ENCODE measurements around the gene TEP1.

The TEP1 gene

DNA sequence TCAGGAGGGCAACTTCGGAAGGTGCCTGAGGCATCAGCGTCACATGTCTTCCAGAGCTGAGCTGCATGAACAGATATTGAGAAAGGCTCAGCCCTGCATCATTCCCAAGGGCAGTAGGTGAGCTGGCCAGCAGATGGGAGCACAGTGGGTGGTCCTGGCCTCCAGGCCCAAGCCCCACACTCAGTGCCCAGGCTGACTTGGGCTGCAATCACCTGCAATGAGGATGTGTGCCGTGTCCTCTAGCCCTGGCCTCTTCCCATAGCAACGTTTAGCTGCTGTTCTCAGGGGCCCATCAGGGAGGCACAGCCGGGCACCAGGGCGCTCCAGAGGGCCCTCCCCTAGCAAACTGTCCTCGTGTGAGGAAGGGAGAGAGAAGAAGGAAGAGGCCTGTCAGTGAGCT lies 32.0 kb downstream of the TEP1 start:
- Histone ChIP-seq H3K9me3 (replicated peaks in 1 of 2; ENCODE audit: control insufficient read depth in 2 of 2, insufficient read depth in 1 of 2, low read depth in 1 of 2, low read length in 2 of 2) (no peaks in the 10 kb centered on the region), H3K36me3 (replicated peaks in 1 of 2; ENCODE audit: control insufficient read depth in 2 of 2, insufficient read depth in 2 of 2, low read length in 2 of 2) (peaks cover 43 to 91% of the 10 kb centered on the region in 2 donors), H4K8ac (ENCODE audit: low read depth, low read length) (no peak overlapping the region), H2BK120ac (ENCODE audit: low read depth, low read length) (no peak overlapping the region), H3K27ac (replicated peaks; ENCODE audit: low read length) (no peak overlapping the region), H2BK15ac (ENCODE audit: low read length) (no peak overlapping the region), H3K18ac (ENCODE audit: low read length) (no peak overlapping the region), H3K4me2 (ENCODE audit: insufficient read depth, low read length, poor library complexity, severe bottlenecking) (no peak overlapping the region), H2AFZ (ENCODE audit: low read length) (no peak overlapping the region), H3K4me1 (ENCODE audit: control insufficient read depth in 2 of 2, insufficient read depth in 1 of 2, low read depth in 1 of 2, low read length in 2 of 2) (no peaks in the 10 kb centered on the region), H2AK5ac (ENCODE audit: low read depth, low read length) (no peak overlapping the region), H3K14ac (ENCODE audit: low read length) (peak overlapping the region; percentile 4), H3K79me1 (ENCODE audit: low read depth, low read length) (peaks cover 2% of the 10 kb centered on the region), H4K91ac (ENCODE audit: low read depth, low read length, poor library complexity) (no peak overlapping the region), H3K4me3 (ENCODE audit: low read length in 2 of 2) (no peak overlapping the region), H3K9ac (ENCODE audit: low read depth, low read length, poor library complexity) (no peak overlapping the region), H2BK5ac (ENCODE audit: low read length) (no peak overlapping the region), H3K23ac (ENCODE audit: low read depth, low read length, poor library complexity) (peak overlapping the region; percentile 3), H3K4ac (ENCODE audit: low read length) (no peak overlapping the region), H3K27me3 (ENCODE audit: control insufficient read depth in 3 of 3, insufficient read depth in 3 of 3, low read depth in 1 of 3, low read length in 3 of 3) (no peaks in the 10 kb centered on the region), H2BK12ac (ENCODE audit: low read length) (no peak overlapping the region)
- no peak for DNase-seq (ENCODE audit: low spot score)
- no CpG with 5 or more reads among the region's 7 CpGs for WGBS, 2 donors (ENCODE audit: extremely low coverage in 2 of 2, insufficient read length in 2 of 2, insufficient replicate concordance in 1 of 2)

DNA sequence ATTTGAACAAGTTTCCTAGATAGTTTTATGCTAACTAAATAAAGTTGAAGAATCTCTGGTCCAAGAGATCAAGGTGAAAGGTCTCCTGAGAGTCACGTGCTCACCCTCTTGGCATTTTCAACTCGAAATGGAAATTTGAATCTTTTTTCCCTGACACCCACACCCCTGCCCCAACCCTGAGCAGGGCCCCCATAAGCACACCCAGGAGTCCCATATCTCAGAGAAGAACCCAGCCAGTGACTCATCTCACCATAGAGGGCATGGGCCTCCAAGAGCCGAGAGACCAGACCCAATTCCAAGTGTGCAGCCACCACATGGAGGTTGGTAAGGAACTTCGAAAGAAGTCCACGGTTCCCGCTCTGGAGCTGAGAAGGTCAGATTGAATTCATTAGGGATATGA lies 32.6 kb downstream of the TEP1 start:
- DNase-seq (ENCODE audit: low spot score): no peak
- H4K8ac ChIP-seq (ENCODE audit: low read depth, low read length): no peak overlapping the region

DNA sequence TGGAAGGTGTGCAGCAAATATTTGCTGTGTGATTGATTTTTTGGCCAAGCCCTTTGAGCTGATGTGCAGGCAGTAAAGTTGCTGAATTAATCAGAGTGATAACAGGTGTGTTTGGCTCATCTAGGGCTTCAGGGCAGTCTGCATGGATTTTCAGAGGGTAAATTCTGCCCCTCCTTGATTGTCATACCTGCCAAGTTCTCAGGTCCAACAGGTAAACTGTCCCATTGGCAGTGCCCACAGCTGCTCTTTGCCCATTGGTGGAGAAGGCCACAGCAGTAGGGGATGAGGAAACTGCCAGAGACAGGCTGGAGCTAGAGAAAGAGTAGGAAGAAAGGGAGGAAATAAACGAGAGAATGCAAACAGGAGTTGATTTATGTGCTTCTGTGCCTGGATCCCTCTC lies 33.6 kb downstream of the TEP1 start:
- no peak overlapping the region for H2BK5ac ChIP-seq (ENCODE audit: low read length)
- no peak overlapping the region for H3K23ac ChIP-seq (ENCODE audit: low read depth, low read length, poor library complexity)
- H3K9me3 ChIP-seq (replicated peaks in 1 of 2; ENCODE audit: control insufficient read depth in 2 of 2, insufficient read depth in 1 of 2, low read depth in 1 of 2, low read length in 2 of 2): no peaks in the 10 kb centered on the region
- H3K79me1 ChIP-seq (ENCODE audit: low read depth, low read length): peaks cover 2% of the 10 kb centered on the region
- H3K4me1 ChIP-seq (ENCODE audit: control insufficient read depth in 2 of 2, insufficient read depth in 1 of 2, low read depth in 1 of 2, low read length in 2 of 2): no peaks in the 10 kb centered on the region
- H2BK15ac ChIP-seq (ENCODE audit: low read length): no peak overlapping the region
- H3K27ac ChIP-seq (replicated peaks; ENCODE audit: low read length): no peak overlapping the region
- no peak overlapping the region for H3K4ac ChIP-seq (ENCODE audit: low read length)
- WGBS, 2 donors (ENCODE audit: extremely low coverage in 2 of 2, insufficient read length in 2 of 2, insufficient replicate concordance in 1 of 2): no CpG with 5 or more reads among the region's 1 CpG
- no peak overlapping the region for H3K9ac ChIP-seq (ENCODE audit: low read depth, low read length, poor library complexity)
- H3K4me3 ChIP-seq (ENCODE audit: low read length in 2 of 2): no peak overlapping the region
- DNase-seq (ENCODE audit: low spot score): no peak
- H3K14ac ChIP-seq (ENCODE audit: low read length): no peak overlapping the region
- H2AFZ ChIP-seq (ENCODE audit: low read length): no peak overlapping the region
- H3K36me3 ChIP-seq (replicated peaks in 1 of 2; ENCODE audit: control insufficient read depth in 2 of 2, insufficient read depth in 2 of 2, low read length in 2 of 2): peaks cover 38 to 92% of the 10 kb centered on the region in 2 donors
- H3K4me2 ChIP-seq (ENCODE audit: insufficient read depth, low read length, poor library complexity, severe bottlenecking): no peak overlapping the region
- H3K18ac ChIP-seq (ENCODE audit: low read length): no peak overlapping the region
- H3K27me3 ChIP-seq (ENCODE audit: control insufficient read depth in 3 of 3, insufficient read depth in 3 of 3, low read depth in 1 of 3, low read length in 3 of 3): no peaks in the 10 kb centered on the region
- no peak overlapping the region for H2BK120ac ChIP-seq (ENCODE audit: low read depth, low read length)
- no peak overlapping the region for H4K91ac ChIP-seq (ENCODE audit: low read depth, low read length, poor library complexity)
- no peak overlapping the region for H2BK12ac ChIP-seq (ENCODE audit: low read length)
- H2AK5ac ChIP-seq (ENCODE audit: low read depth, low read length): no peak overlapping the region
- H4K8ac ChIP-seq (ENCODE audit: low read depth, low read length): no peak overlapping the region

More for the DNA sequence above, 32.6 kb downstream of the TEP1 start:
- H3K79me1 ChIP-seq (ENCODE audit: low read depth, low read length): peaks cover 2% of the 10 kb centered on the region
- H3K9me3 ChIP-seq (replicated peaks in 1 of 2; ENCODE audit: control insufficient read depth in 2 of 2, insufficient read depth in 1 of 2, low read depth in 1 of 2, low read length in 2 of 2): no peaks in the 10 kb centered on the region
- no peaks in the 10 kb centered on the region for H3K27me3 ChIP-seq (ENCODE audit: control insufficient read depth in 3 of 3, insufficient read depth in 3 of 3, low read depth in 1 of 3, low read length in 3 of 3)
- peaks cover 41 to 91% of the 10 kb centered on the region in 2 donors for H3K36me3 ChIP-seq (replicated peaks in 1 of 2; ENCODE audit: control insufficient read depth in 2 of 2, insufficient read depth in 2 of 2, low read length in 2 of 2)
- H2AK5ac ChIP-seq (ENCODE audit: low read depth, low read length): no peak overlapping the region
- H3K4me1 ChIP-seq (ENCODE audit: control insufficient read depth in 2 of 2, insufficient read depth in 1 of 2, low read depth in 1 of 2, low read length in 2 of 2): no peaks in the 10 kb centered on the region
- no peak overlapping the region for H3K4ac ChIP-seq (ENCODE audit: low read length)
- no peak overlapping the region for H3K18ac ChIP-seq (ENCODE audit: low read length)
- no peak overlapping the region for H4K91ac ChIP-seq (ENCODE audit: low read depth, low read length, poor library complexity)
- H3K23ac ChIP-seq (ENCODE audit: low read depth, low read length, poor library complexity): no peak overlapping the region
- H3K4me2 ChIP-seq (ENCODE audit: insufficient read depth, low read length, poor library complexity, severe bottlenecking): no peak overlapping the region
- H3K9ac ChIP-seq (ENCODE audit: low read depth, low read length, poor library complexity): no peak overlapping the region
- no peak overlapping the region for H3K27ac ChIP-seq (replicated peaks; ENCODE audit: low read length)
- no peak overlapping the region for H2BK12ac ChIP-seq (ENCODE audit: low read length)
- WGBS, 2 donors (ENCODE audit: extremely low coverage in 2 of 2, insufficient read length in 2 of 2, insufficient replicate concordance in 1 of 2): no CpG with 5 or more reads among the region's 6 CpGs
- H2BK15ac ChIP-seq (ENCODE audit: low read length): no peak overlapping the region
- H3K14ac ChIP-seq (ENCODE audit: low read length): no peak overlapping the region
- H3K4me3 ChIP-seq (ENCODE audit: low read length in 2 of 2): no peak overlapping the region
- no peak overlapping the region for H2BK120ac ChIP-seq (ENCODE audit: low read depth, low read length)
- H2AFZ ChIP-seq (ENCODE audit: low read length): no peak overlapping the region
- H2BK5ac ChIP-seq (ENCODE audit: low read length): no peak overlapping the region

DNA sequence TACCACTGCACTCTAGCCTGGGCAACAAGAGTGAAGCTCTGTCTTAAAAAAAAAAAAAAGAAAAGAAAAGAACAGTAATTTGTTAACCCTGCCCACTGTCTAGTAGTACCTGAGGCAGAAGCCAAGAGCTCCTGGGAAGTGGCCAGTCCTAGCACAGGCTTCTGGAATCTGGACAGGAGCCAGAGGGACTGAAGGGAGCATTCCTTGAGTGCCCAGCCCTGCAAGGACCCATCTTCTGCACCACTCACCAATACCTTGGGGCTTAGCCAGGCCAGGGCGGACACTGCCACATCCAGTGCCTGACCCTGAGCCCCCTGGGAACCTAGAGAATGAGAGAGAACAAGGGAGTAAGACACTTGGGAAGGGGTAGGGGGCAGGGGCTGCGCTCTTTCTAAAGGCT lies 36.1 kb downstream of the TEP1 start:
- no peak overlapping the region for H2BK120ac ChIP-seq (ENCODE audit: low read depth, low read length)
- H2BK15ac ChIP-seq (ENCODE audit: low read length): no peak overlapping the region
- H3K27ac ChIP-seq (replicated peaks; ENCODE audit: low read length): no peak overlapping the region
- H3K4me1 ChIP-seq (ENCODE audit: control insufficient read depth in 2 of 2, insufficient read depth in 1 of 2, low read depth in 1 of 2, low read length in 2 of 2): no peaks in the 10 kb centered on the region
- no peaks in the 10 kb centered on the region for H3K9me3 ChIP-seq (replicated peaks in 1 of 2; ENCODE audit: control insufficient read depth in 2 of 2, insufficient read depth in 1 of 2, low read depth in 1 of 2, low read length in 2 of 2)
- no peak overlapping the region for H2AK5ac ChIP-seq (ENCODE audit: low read depth, low read length)
- H4K8ac ChIP-seq (ENCODE audit: low read depth, low read length): no peak overlapping the region
- no peak overlapping the region for H4K91ac ChIP-seq (ENCODE audit: low read depth, low read length, poor library complexity)
- H3K4ac ChIP-seq (ENCODE audit: low read length): no peak overlapping the region
- no peak overlapping the region for H2AFZ ChIP-seq (ENCODE audit: low read length)
- H2BK12ac ChIP-seq (ENCODE audit: low read length): no peak overlapping the region
- H3K23ac ChIP-seq (ENCODE audit: low read depth, low read length, poor library complexity): no peak overlapping the region
- no peak overlapping the region for H3K18ac ChIP-seq (ENCODE audit: low read length)
- peaks cover under 1% of the 10 kb centered on the region for H3K79me1 ChIP-seq (ENCODE audit: low read depth, low read length)
- no peaks in the 10 kb centered on the region for H3K27me3 ChIP-seq (ENCODE audit: control insufficient read depth in 3 of 3, insufficient read depth in 3 of 3, low read depth in 1 of 3, low read length in 3 of 3)
- H3K9ac ChIP-seq (ENCODE audit: low read depth, low read length, poor library complexity): no peak overlapping the region
- H3K4me3 ChIP-seq (ENCODE audit: low read length in 2 of 2): no peak overlapping the region
- WGBS, 2 donors (ENCODE audit: extremely low coverage in 2 of 2, insufficient read length in 2 of 2, insufficient replicate concordance in 1 of 2): no CpG with 5 or more reads among the region's 2 CpGs
- peaks cover 27 to 94% of the 10 kb centered on the region in 2 donors for H3K36me3 ChIP-seq (replicated peaks in 1 of 2; ENCODE audit: control insufficient read depth in 2 of 2, insufficient read depth in 2 of 2, low read length in 2 of 2)
- no peak overlapping the region for H3K4me2 ChIP-seq (ENCODE audit: insufficient read depth, low read length, poor library complexity, severe bottlenecking)
- H2BK5ac ChIP-seq (ENCODE audit: low read length): no peak overlapping the region
- no peak overlapping the region for H3K14ac ChIP-seq (ENCODE audit: low read length)
- no peak for DNase-seq (ENCODE audit: low spot score)

Measured in neuronal stem cell (in vitro differentiated cells).